ENCODE data around the gene ETV5.

- no peak for TF ChIP-seq CTCF (IDR thresholded peaks at IDR 0.05)
- TF ChIP-seq FOXM1 (IDR thresholded peaks at IDR 0.05; ENCODE audit: low read depth) = no peak
- TF ChIP-seq RAD21 (IDR thresholded peaks at IDR 0.05; ENCODE audit: low read length) = no peak
- no peak for TF ChIP-seq RCOR1 (IDR thresholded peaks at IDR 0.05; ENCODE audit: low read length)
- no peak for TF ChIP-seq RFX5 (IDR thresholded peaks at IDR 0.05; ENCODE audit: low read length)
- TF ChIP-seq NFIC (IDR thresholded peaks at IDR 0.05; ENCODE audit: borderline replicate concordance) = no peak
- TF ChIP-seq GABPA (IDR thresholded peaks at IDR 0.05; ENCODE audit: low read depth) = no peak
- TF ChIP-seq ZBTB33 (IDR thresholded peaks at IDR 0.05; ENCODE audit: borderline replicate concordance, low read depth) = no peak
- no peak for TF ChIP-seq REST (IDR thresholded peaks at IDR 0.05; ENCODE audit: low read depth, low read length)
These were observed 43.5 kb upstream of the ETV5 start for GRCh38 chr3:186152361-186152798.
